HK-2 (cell line): ENCODE measurements around the gene IFI30.

Source experiments
- DNase-seq: peaks from one replicate; pipeline ENCODE4 v3.0.0-alpha.2; 2018; ENCODE audit not compliant: unreplicated experiment

IFI30 gene

GRCh38 chr19:18225702-18226468, 52.3 kb downstream of the IFI30 start, which contains the start of gene PDE4C:
TSS of gene PDE4C (minus strand) at chr19:18226438. CDS start at chr19:18226415, 23 bp downstream.
- no peak for DNase-seq

DNA sequence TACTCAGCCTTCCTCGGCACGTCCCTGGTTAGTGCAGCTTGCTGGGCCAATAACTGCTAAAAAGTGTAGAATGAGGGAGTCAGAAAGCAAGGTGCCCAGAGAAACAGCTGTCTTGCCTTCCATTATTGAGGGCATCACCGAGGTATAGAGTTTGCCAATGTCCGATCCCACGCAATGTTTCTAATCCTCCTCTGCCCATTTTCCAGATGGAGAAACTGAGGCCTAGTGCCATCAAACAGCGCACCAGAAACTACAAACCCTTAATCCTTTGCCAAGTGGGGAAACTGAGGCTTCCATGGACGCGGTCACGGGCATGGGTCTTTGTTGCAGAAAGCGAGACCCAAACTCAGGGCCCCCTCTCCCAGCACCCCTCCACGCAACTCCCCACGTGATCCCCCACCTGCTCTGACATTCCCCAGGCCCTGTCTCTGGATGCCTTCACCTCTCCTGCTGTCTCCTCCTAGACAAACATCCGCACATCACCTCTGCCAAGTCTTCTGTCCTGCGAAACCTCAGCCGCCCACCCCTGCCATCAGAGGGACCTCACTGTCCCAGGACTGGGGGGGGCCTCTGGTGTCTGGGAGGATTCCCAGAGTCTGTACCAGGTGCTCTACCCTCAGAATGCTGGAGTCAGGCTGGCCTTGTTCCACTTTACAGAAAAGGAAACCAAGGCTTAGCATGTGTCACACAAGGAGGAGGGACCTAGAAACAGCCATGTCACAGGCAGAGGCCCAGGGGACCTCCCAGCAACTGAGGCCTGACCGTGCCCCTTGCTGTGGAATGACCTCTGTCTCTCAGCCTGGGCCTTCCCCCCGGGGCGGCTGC, 53.6 kb downstream of the IFI30 start:
- DNase-seq: no peak
